Erythroblast (primary cell): ENCODE measurements around the gene TRIO.

Experiments used
- DNase-seq, 2 experiments: peaks; one replicate each; lab custom pipeline; 2025; lab: John Stamatoyannopoulos, UW
- GATA1 ChIP-seq: IDR thresholded peaks from 2 replicates; pipeline ENCODE4 v1.6.1; 2011; ENCODE audit warnings: low read depth, mild to moderate bottlenecking, control low read depth, low read length, moderate library complexity
- POLR2A ChIP-seq: IDR thresholded peaks from 2 replicates; pipeline ENCODE4 v1.6.1; 2011; ENCODE audit warnings: mild to moderate bottlenecking, low read length

TRIO gene

GRCh38 chr5:14481349-14481748, 338.2 kb downstream of the TRIO start:
- no peak for DNase-seq
- TF ChIP-seq GATA1 (no peak), POLR2A (no peak)

DNA sequence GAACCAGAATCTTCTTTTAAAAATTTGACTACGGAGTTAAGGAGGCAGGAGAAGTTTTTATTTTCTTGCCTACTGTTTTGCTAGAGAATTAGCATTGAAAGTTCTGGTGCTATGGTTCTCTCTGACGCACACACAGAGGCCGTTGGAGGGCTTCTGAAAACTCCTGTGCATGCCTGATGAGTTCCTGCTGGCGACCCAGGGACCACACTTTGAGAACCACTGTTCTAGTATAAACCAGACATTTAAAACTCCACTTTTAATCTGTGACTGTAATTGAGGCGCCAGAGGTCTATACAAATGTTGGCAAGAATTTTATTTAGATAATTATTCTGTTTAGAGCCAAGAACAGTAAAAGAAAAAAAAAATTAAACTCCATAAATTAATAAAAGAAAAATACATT, 338.9 kb downstream of the TRIO start:
- no peak for DNase-seq
- no peak for TF ChIP-seq POLR2A
- TF ChIP-seq GATA1: no peak

- DNase-seq: peak; percentile 57 to 63
- TF ChIP-seq GATA1 (no peak), POLR2A (no peak)
Observed at GRCh38 chr5:14483504-14484157, 340.5 kb downstream of the TRIO start.

DNA sequence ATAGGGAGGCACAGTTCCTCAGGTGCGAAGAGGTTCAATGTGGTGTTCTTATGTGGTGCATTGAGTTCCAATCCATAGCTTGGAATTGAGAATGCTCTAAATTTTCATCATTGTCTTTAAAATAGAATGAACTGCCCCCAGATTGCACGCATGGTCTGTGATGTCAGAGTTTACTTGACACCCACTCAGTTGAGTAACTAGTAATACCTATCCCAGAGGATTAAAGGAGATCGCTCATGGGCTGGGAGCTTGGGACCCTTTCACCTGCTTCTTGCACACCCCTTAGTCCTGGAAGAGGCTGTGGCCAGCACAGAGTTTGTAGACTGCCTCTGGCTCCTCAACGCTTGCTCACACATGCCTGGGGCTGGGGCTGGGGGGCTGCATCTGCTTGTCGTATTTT, 343.3 kb downstream of the TRIO start:
- no peak for TF ChIP-seq GATA1
- no peak for TF ChIP-seq POLR2A
- no peak for DNase-seq

DNA sequence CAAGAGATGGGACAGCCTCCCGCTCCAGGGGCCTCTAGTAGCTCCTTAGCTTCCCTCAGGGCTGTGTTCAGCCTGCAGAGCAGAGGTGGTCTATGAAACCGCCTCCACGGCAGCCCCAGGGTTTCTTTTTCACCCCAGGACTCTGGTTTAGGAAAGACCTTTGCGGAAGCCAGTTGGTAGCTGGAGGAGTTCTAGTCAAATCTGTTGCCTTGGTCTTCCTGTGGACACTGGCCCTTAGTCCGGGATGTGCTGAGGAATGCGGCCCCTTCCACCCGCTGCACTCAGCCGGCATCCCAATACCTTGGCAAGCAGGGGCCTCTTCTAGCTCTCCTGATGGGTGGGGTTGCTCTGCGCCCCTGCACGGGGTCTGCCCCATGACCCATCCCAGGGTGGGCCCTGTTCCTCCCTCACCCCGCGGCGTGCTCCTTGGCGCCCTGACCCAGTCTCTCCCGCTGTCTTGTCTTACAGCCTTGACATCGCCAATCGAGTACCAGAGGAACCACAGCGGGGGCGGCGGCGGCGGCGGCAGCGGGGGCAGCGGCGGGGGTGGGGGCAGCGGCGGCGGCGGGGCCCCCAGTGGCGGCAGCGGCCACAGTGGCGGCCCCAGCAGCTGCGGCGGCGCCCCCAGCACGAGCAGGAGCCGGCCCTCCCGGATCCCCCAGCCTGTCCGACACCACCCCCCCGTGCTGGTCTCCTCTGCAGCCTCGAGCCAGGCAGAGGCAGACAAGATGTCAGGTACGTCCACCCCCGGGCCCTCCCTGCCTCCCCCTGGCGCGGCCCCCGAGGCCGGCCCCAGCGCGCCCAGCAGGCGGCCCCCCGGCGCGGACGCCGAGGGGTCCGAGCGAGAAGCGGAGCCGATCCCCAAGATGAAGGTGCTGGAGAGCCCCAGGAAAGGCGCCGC, 344.1 kb downstream of the TRIO start:
- no peak for TF ChIP-seq GATA1
- TF ChIP-seq POLR2A: no peak

GRCh38 chr5:14487897-14488570, 344.9 kb downstream of the TRIO start:
- DNase-seq: no peak
- TF ChIP-seq POLR2A: no peak
- TF ChIP-seq GATA1: no peak

More for the DNA sequence above, 344.1 kb downstream of the TRIO start:
- no peak for DNase-seq

DNA sequence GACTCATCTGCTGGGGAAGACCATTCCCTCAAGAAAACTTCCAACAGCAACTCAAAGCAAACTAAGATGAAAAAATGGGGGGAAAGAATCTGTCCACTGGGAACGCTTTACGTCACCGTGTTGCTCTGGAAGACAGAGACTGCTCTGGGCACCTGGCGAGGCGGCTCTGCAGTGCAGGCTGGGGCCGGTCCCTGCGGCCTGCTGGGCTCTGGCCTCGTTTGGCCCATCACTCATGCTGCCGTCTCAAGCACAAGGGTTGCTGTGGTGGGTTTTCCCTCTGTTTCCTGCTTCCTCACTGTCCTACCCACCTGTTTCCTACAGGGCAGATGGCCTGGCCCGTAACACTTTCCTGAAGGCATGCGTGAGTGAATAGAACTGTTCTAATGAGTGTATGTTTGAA, 345.6 kb downstream of the TRIO start:
- no peak for DNase-seq
- TF ChIP-seq GATA1 (no peak), POLR2A (no peak)

- no peak for TF ChIP-seq POLR2A
- no peak for TF ChIP-seq GATA1
- no peak for DNase-seq
Observed at GRCh38 chr5:14489643-14490042, 346.5 kb downstream of the TRIO start.

- no peak for DNase-seq
- TF ChIP-seq POLR2A: no peak
- no peak for TF ChIP-seq GATA1
Observed at GRCh38 chr5:14490309-14490711, 347.2 kb downstream of the TRIO start.

DNA sequence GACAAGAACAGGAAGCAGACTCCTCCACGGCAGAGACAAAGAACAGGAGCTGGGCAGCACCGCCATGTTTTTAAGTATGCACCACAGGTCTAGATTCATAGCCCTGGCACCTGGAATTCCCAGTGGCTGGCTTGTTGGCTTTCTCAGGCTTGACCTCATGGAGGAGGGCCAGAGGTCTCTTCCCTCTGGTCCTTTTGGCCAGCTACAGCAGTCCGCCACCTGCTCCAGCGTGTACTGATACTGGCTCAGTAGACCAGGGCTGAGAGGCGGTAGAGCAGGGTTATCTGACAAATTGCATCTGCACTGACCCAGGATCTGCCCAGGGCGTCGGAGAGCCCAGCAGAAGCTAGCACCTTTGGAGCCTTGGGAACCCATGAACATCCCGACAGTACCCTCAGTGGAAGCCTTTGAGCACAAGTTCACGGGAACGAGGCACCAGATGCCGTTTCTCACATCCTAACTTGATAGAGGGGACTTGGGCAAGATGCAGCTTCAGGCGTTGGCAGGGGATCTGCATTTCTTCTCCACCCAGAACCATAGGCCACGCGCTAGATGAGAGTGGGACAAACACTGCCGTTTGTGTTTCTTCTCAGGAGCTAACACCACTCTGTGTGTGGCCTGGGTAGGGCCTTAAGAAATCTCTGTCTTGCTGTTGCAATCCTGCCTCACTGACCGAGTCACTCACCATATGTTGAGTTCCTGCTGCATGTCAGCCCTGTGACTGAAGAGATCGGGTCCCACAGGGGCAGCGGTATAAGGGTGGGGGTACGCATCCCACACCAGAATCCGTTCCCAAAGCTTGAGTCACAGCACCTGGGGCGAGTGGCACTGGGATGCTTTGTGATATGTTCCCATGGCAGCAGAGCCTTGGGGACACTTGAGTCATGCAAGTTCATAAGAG, 348.1 kb downstream of the TRIO start:
- no peak for DNase-seq

GRCh38 chr5:14492331-14492964, 349.3 kb downstream of the TRIO start:
- DNase-seq: no peak
- TF ChIP-seq POLR2A: no peak
- TF ChIP-seq GATA1: no peak

More for the DNA sequence above, 348.1 kb downstream of the TRIO start:
- no peak for TF ChIP-seq GATA1
- TF ChIP-seq POLR2A: no peak

DNA sequence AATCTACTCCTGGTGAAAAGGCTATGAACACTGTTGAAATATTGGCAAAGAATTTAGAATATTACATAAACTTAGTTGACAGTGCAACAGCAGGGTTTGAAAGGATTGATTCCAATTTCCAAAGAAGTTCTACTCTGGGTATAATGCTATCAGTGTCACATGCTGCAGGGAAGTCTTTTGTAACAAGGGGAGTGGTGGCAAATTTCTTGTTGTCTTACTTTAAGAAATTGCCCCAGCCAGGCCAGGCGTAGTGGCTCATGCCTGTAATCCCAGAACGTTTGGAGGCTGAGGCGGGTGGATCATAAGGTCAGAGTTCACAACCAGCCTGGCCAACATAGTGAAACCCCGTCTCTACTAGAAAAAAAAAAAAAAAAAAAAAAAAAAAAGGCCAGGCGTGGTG, 352.2 kb downstream of the TRIO start:
- no peak for DNase-seq
- TF ChIP-seq POLR2A (no peak), GATA1 (no peak)
